HG02759 (cell line): Measurements from ENCODE around the gene NANOS3.
"Not testable (repeated sequence)": the region's sequence is repeated elsewhere in the genome, so short reads cannot be mapped to it uniquely, and the experiment has no call there.

Source experiments
- ATAC-seq: cut with Tn5 transposase; IDR thresholded peaks from one replicate; pipeline ENCODE4 v1.9.1; 2021; ENCODE audit warnings: mild to moderate bottlenecking, moderate library complexity; ENCODE audit not compliant: unreplicated experiment

The NANOS3 gene

GRCh38 chr19:13843104-13843921, 33.6 kb upstream of the NANOS3 start:
- ATAC-seq = no peak

GRCh38 chr19:13844130-13844631, 32.8 kb upstream of the NANOS3 start:
- ATAC-seq = no peak

DNA sequence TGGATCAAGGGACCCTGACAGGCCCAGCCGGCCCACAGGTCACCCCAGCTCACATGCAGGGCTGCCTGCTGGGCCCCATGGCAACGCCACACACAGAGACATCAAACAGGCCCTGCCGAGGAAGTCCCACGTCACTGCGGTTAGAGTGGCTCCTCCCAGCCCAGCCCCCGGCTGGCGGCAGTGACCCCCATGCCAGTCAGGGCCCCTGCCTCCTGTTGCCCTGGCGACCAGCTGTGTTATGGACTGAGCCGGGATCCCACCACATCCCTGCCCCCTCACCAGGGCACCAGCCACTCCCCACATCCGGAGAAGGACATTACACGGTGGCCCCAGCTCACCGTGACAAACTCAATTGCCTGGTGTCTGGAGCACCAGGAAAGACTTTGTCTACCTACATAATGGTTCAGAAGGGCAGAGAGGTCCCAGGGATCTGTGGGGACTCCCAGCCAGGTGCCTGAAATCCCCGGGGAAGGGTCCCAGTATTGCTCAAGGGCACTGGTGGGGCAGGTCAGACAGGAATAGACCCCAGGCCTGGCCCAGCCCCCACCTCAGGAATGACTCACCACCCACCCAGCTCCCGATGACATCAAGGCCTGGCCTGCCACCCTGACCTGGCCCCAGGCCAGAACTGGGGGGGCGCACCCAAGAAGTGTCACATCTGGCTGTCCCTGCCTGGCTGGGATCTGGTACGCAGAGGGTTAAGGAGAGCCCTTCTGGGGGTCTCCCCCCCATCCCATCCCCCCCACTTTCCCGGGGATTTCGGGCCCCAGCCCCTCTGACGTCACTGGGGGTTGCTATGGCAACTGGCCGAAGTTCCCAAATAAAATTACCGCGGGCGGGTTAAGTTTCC, 30.2 kb upstream of the NANOS3 start:
- peak; percentile 60 for ATAC-seq

- no peak for ATAC-seq
Observed at GRCh38 chr19:13847407-13848339, 29.3 kb upstream of the NANOS3 start.

- no peak for ATAC-seq
Observed at GRCh38 chr19:13848340-13848677, 28.6 kb upstream of the NANOS3 start.

GRCh38 chr19:13848798-13849676, 27.9 kb upstream of the NANOS3 start:
- ATAC-seq = no peak

GRCh38 chr19:13849991-13850909, 26.7 kb upstream of the NANOS3 start:
- ATAC-seq = no peak

- no peak for ATAC-seq
Observed at GRCh38 chr19:13850910-13851733, 25.8 kb upstream of the NANOS3 start.

DNA sequence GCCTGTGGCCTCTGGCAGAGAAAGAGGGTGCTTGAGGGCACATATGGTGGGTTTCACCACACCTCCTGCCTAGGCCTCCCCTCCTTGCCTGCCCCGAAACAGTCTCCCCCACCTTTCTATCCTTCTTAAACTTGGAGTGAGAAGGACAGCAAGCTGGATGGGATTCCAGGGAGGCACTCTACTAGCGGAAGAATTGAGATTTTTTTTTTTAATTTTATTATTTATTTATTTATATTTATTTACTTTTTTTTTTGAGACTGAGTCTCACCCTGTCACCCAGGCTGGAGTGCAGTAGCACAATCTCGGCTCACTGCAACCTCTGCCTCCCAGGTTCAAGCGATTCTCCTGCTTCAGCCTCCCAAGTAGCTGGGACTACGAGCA, 25.2 kb upstream of the NANOS3 start:
- not testable (repeated sequence) for ATAC-seq

GRCh38 chr19:13852171-13852707, 24.7 kb upstream of the NANOS3 start:
- ATAC-seq = not testable (repeated sequence)

DNA sequence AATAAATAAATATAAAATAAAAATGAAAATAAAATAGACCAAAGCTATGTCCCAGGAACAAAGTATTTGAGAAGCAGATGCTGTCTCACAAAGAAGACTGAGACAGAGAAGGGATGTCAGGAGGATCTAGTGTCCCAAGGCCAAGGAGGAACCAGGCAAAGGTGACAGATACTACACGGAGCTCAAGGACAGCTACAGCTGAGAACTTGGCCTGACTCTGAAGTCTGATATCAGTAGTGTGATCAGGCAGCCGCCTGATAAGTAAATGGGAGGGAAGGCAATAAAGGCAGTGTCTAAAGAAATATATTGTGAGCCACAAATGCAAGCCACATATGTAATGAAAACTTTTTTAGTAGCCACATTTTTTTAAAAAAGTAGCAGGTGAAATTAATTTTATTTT, 20.4 kb upstream of the NANOS3 start:
- no peak for ATAC-seq

- ATAC-seq = no peak
Observed at GRCh38 chr19:13859361-13859880, 17.5 kb upstream of the NANOS3 start.

DNA sequence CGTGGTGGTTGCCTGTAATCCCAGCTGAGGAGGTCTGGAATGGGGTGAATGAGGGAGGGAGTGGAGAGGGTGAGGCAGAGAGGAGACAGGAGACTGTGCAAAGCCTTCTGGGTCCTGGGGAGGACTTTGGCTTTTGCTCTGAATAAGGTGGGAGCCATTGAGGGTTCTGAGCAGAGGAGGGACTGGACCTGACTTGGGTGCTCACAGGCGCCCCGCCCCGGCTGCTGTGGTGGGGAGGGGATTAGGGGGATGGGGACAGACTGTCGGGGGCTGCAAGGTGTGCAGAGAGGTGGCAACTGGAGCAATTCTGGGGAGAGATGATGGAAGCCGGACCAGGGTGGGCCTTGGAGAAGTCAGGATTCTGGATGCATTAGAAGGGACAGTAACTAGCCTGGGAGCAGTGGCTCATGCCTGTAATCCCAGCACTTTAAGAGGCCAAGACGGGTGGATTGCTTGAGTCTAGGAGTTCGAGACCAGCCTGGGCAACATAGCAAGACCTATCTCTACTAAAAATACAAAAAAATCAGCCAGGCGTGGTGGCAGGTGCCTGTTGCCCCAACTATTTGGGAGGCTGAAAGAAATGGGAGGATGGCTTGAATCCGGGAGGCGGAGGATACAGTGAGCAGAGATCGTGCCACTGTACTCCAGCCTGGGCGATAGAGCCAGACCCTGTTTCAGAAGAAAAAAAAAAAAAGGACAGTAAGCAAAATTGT, 16.1 kb upstream of the NANOS3 start:
- no peak for ATAC-seq

DNA sequence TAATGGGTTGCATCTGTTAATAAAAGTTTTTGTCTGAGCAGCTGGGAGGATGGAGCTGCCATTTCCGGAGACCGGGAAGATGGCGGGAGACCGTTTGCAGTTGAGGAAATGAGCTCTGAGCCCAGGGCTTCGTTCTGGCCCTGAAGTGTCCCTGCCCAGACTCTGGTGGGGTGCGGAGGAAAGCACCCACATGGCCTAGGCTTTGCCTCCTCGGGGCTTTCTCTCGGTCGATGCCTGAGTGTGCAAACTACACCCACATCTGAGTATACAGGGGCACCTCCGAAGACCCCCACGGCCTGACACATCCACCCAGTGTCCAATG, 15.6 kb upstream of the NANOS3 start:
- ATAC-seq = peak; percentile 35

DNA sequence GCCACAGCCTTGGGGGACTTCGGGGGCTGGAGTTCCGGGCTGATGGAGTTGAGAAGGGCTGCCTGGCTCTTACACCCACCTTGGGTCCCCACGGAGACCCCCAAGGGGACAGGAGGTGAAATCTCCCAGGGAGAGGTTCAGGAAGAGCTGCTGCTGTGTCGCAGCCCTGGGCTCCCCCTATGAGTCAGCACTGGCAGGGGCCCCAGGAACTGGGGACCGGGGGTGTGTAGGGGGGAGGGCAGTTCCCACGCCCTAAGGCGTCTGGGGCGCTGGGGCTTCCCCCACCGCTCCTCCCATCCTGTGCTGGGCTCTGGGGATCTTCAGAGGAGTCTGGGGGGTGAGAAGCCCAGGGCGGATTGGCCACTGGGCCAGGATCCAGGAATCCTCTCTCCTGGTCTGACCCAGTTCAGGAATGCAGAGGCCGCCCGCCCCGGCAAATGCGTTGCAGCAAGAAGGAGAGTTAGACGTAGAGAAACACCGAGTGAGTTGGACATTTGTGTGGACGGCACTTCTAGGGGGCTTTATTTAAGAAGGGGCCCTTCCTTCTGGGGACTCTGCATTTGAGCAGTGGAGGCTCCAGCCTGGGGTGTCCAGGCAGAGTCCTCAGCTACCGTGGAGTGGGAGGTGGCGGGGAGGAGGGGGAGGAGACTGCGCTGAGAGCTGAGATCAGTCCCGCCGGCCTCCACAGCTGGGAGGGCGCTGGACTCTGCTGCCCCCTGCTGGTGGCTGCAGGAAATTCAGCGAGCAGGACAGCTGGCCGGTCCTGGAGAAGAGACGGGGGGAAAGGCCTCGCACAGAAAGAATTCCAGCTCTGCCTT, 15.0 kb upstream of the NANOS3 start:
- peak; percentile 75 for ATAC-seq

DNA sequence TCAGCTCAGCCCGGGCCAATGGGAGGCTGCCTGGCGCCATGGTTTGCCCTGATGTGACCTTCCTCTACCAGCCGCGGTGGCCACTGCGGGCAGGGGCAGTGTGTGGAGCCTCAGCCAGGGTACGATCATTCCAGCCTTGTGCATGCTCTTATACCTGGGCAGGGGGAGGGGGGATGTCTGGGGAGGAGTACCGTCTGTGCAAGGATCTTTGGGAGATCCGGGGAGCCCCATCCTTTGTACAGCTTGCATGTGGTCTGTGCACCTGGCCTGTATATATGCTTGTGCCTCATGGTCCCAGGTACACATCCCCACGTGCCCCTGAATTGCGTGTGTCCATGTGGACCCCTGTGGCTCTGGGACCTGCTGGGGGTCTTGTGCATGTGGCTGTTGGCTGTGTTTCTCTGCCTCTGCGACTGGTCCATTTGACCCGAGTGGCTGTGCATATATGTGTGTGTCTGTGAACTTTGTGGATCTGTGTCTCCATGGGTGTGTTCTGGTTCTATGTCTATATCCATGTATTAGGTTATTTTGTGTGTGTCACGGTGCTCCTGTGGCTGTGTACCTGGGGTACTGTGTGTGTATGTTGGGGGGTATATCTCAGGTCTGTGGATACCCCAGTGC, 12.8 kb upstream of the NANOS3 start:
- ATAC-seq = no peak
